CD14-positive monocyte (primary cell): ENCODE results near the gene RTN4RL1. TPM values are rescaled to one million over a fixed set of nuclear protein-coding genes. Genes with fewer than 3 reads are reported as not detected.

Experiments
- DNase-seq, 3 donors: peaks; one replicate each; pipeline ENCODE4 v3.0.0-alpha.2; 2011 to 2022
- H2AFZ ChIP-seq: 2 replicates; pipeline ENCODE4 v1.6.0; 2012; ENCODE audit warnings: mild to moderate bottlenecking, low read depth, low read length, inconsistent platforms; ENCODE audit not compliant: insufficient read depth, poor library complexity, severe bottlenecking
- H3K27ac ChIP-seq, 2 donors: 1 replicate in 1 of 2; 2 replicates in 1 of 2; pipeline ENCODE4 v1.5.1; 2012 to 2013; ENCODE audit warnings: low read length in 2 of 2, control low read depth in 1 of 2, inconsistent platforms in 1 of 2, low read depth in 1 of 2, mild to moderate bottlenecking in 1 of 2
- H3K27me3 ChIP-seq, 2 donors: one replicate each; pipeline versions ENCODE4 v1.6.0 to v1.6.1; 2011 to 2013; ENCODE audit warnings: low read length in 2 of 2; ENCODE audit not compliant: control insufficient read depth in 2 of 2, insufficient read depth in 2 of 2
- H3K36me3 ChIP-seq, 2 donors: replicated peaks in 1 of 2; 1 replicate in 1 of 2; 2 replicates in 1 of 2; pipeline versions ENCODE4 v1.5.1 to v1.6.1; 2012 to 2013; ENCODE audit warnings: low read length in 2 of 2, control low read depth in 1 of 2, inconsistent platforms in 1 of 2, mild to moderate bottlenecking in 1 of 2; ENCODE audit not compliant: insufficient read depth in 2 of 2, control insufficient read depth in 1 of 2
- H3K4me1 ChIP-seq, 2 donors: 1 replicate in 1 of 2; 2 replicates in 1 of 2; pipeline versions ENCODE4 v1.5.1 to v1.6.1; 2012 to 2013; ENCODE audit warnings: low read length in 2 of 2, control low read depth in 1 of 2, inconsistent platforms in 1 of 2, mild to moderate bottlenecking in 1 of 2, moderate library complexity in 1 of 2; ENCODE audit not compliant: insufficient read depth in 2 of 2, control insufficient read depth in 1 of 2
- H3K4me2 ChIP-seq: replicated peaks from 2 replicates; pipeline ENCODE3; 2012; ENCODE audit warnings: low read length, moderate library complexity, mild to moderate bottlenecking; ENCODE audit not compliant: poor library complexity, severe bottlenecking; ENCODE audit errors: extremely low read depth
- H3K4me3 ChIP-seq, 3 experiments: fragments of 200-600 bp in 1 of 3; sonication (generic) in 1 of 3; replicated peaks in 1 of 3; 1 replicate in 2 of 3; 2 replicates in 1 of 3; pipeline ENCODE4 v1.5.1; 2011 to 2013; ENCODE audit warnings: low read length in 3 of 3, mild to moderate bottlenecking in 3 of 3, control low read depth in 2 of 3, low read depth in 2 of 3, inconsistent platforms in 1 of 3, moderate library complexity in 1 of 3
- H3K79me2 ChIP-seq: 2 replicates; pipeline ENCODE4 v1.6.0; 2012; ENCODE audit warnings: mild to moderate bottlenecking, control low read depth, inconsistent platforms, low read length, moderate library complexity; ENCODE audit not compliant: insufficient read depth
- H3K9ac ChIP-seq: 2 replicates; pipeline ENCODE4 v1.6.0; 2017; ENCODE audit warnings: low read length, mild to moderate bottlenecking; ENCODE audit not compliant: insufficient read depth, poor library complexity, severe bottlenecking
- H3K9me3 ChIP-seq, 2 donors: replicated peaks in 1 of 2; 1 replicate in 1 of 2; 2 replicates in 1 of 2; pipeline versions ENCODE4 v1.5.1 to v1.6.1; 2012 to 2013; ENCODE audit warnings: low read length in 2 of 2, control low read depth in 1 of 2; ENCODE audit not compliant: control insufficient read depth in 1 of 2, insufficient read depth in 1 of 2
- H4K20me1 ChIP-seq: 2 replicates; pipeline ENCODE4 v1.6.0; 2012; ENCODE audit warnings: mild to moderate bottlenecking, low read length, control low read depth, moderate library complexity; ENCODE audit not compliant: insufficient read depth
- H3K27ac Mint-ChIP-seq, 7 donors: one replicate each; pipeline ENCODE4 v1.8.0; 2020; ENCODE audit warnings: mild to moderate bottlenecking in 7 of 7, mixed read lengths in 7 of 7, moderate library complexity in 6 of 7, inconsistent platforms in 2 of 7
- H3K27me3 Mint-ChIP-seq, 3 donors: one replicate each; pipeline ENCODE4 v1.8.0; 2021 to 2022; ENCODE audit warnings: low read depth in 3 of 3, mild to moderate bottlenecking in 3 of 3, mixed read lengths in 3 of 3, moderate library complexity in 3 of 3, inconsistent platforms in 1 of 3
- H3K36me3 Mint-ChIP-seq, 2 donors: one replicate each; pipeline ENCODE4 v1.8.0; 2020; ENCODE audit warnings: mixed read lengths in 2 of 2, inconsistent platforms in 1 of 2, mild to moderate bottlenecking in 1 of 2
- H3K4me1 Mint-ChIP-seq: one replicate; pipeline ENCODE4 v1.8.0; 2020; ENCODE audit warnings: mild to moderate bottlenecking, mixed read lengths
- H3K4me3 Mint-ChIP-seq, 2 donors: one replicate each; pipeline ENCODE4 v1.8.0; 2020; ENCODE audit warnings: mild to moderate bottlenecking in 2 of 2, mixed read lengths in 2 of 2, moderate library complexity in 1 of 2
- H3K9me3 Mint-ChIP-seq, 7 donors: one replicate each; pipeline ENCODE4 v1.8.0; 2020 to 2022; ENCODE audit warnings: mixed read lengths in 7 of 7, mild to moderate bottlenecking in 6 of 7, moderate library complexity in 6 of 7, inconsistent platforms in 2 of 7
- CTCF ChIP-seq: fragments of 200-600 bp; IDR thresholded peaks from one replicate; pipeline ENCODE4 v1.8.0; 2022; ENCODE audit warnings: antibody characterized with exemption, mild to moderate bottlenecking
- WGBS: methylation state at CpG from one replicate; pipeline ENCODE4 v1.1.5; 2013; ENCODE audit warnings: missing lambda C conversion rate; ENCODE audit not compliant: insufficient coverage; 5-methylcytosine and 5-hydroxymethylcytosine counted together
- intact Hi-C, 2 donors: fragments of 100-400 bp; cut with micrococcal nuclease; formaldehyde crosslinking; loops; one replicate each; pipeline versions ENCODE4 v1.15.0 to v1.15.1; 2023
- polyA plus RNA-seq, 3 donors: library from polyadenylated mRNA; depleted of rRNA in 1 of 3; unstranded in 2 of 3; stranded (reverse) in 1 of 3; fragments of 300-500 nt in 2 of 3; fragments of >200 nt in 1 of 3; fragmentation: Illumina TruSeq in 2 of 3; gene quantifications; 1 replicate in 2 of 3; 2 replicates in 1 of 3; pipeline ENCODE4 v1.2.3, GENCODE V29; 2012 to 2021
- small RNA-seq: library from RNA; depleted of rRNA; stranded (forward); fragments of <200 nt; gene quantifications from one replicate; pipeline ENCODE3, GENCODE V24; 2012; ENCODE audit warnings: low read depth; ENCODE audit not compliant: insufficient read length

The RTN4RL1 gene
- polyA plus RNA-seq, 3 donors = 0.07 to 0.29 (median 0.11) TPM

- peaks cover 73 to 86% of the 10 kb centered on the region in 2 donors for H3K36me3 Mint-ChIP-seq
- Histone ChIP-seq H3K79me2 (no peaks in the 10 kb centered on the region), H3K4me1 (no peaks in the 10 kb centered on the region), H4K20me1 (no peaks in the 10 kb centered on the region), H3K36me3 (peaks cover 52 to 97% of the 10 kb centered on the region in 2 donors), H3K9ac (no peak overlapping the region), H3K27me3 (no peaks in the 10 kb centered on the region), H3K4me2 (no peak overlapping the region), H2AFZ (no peak overlapping the region), H3K4me3 (no peak overlapping the region), H3K9me3 (no peaks in the 10 kb centered on the region), H3K27ac (no peak overlapping the region)
- 94% methylated on average over 11 of the region's 14 CpGs for WGBS
- no peak overlapping the region for H3K4me3 Mint-ChIP-seq
- H3K4me1 Mint-ChIP-seq = no peaks in the 10 kb centered on the region
- no peak overlapping the region for H3K27ac Mint-ChIP-seq
- DNase-seq = no peak
- peaks cover 0 to 5% (median 2%) of the 10 kb centered on the region in 7 donors for H3K9me3 Mint-ChIP-seq
- intact Hi-C loops = loop anchor here in 1 of 2 donors (10.0 kb wide), 1 partner anchor 136 kb away; the partner anchor contains the start of gene RTN4RL1
- no peak for TF ChIP-seq CTCF
- peaks cover 0 to 3% (median 0%) of the 10 kb centered on the region in 3 donors for H3K27me3 Mint-ChIP-seq
Measured at GRCh38 chr17:1888741-1889140, 136.4 kb downstream of the RTN4RL1 start.

Small RNA genes lying within 50 kb of the gene (small RNA-seq; reads per million reads assigned to genes)
- not detected for gene AC090617.9
- gene MIR132 = 1.9 reads per million
- 0.71 reads per million for gene MIR212
- not detected for gene OVCA2

Other genes with a start within 250 kb of the RTN4RL1 start
- gene SMYD4, start 195.4 kb downstream of the RTN4RL1 start, polyA plus RNA-seq = 1 to 10 TPM; 3.2 to 7.6 (median 6.1) TPM
- gene RPA1, start 195.3 kb downstream of the RTN4RL1 start, polyA plus RNA-seq = 10 to 100 TPM; 18.5 to 27.4 (median 23.8) TPM
- 10 to 100 TPM in 1 of 3 donors, 1 to 10 TPM in 2; 7.5 to 29.4 (median 9.3) TPM for gene DPH1, start 4.8 kb upstream of the RTN4RL1 start, polyA plus RNA-seq
- gene OVCA2, start 16.7 kb upstream of the RTN4RL1 start, polyA plus RNA-seq = 10 to 100 TPM; 30.5 to 94.9 (median 69.1) TPM
- gene HIC1, start 29.8 kb upstream of the RTN4RL1 start, polyA plus RNA-seq = 10 to 100 TPM in 1 of 3 donors, under 1 TPM in 2; 0.13 to 14.2 (median 0.30) TPM